Loucy (cell line): ENCODE measurements around the gene B3GALT6.

Experiments
- H2AFZ ChIP-seq: fragments of 200-600 bp; sonication (generic); 2 replicates; pipeline ENCODE4 v1.6.0; 2016; ENCODE audit warnings: antibody characterized with exemption, mild to moderate bottlenecking, low read length, moderate library complexity
- H3F3A ChIP-seq: fragments of 200-600 bp; 2 replicates; pipeline ENCODE4 v1.6.0; 2016; ENCODE audit warnings: antibody characterized with exemption, low read depth, mild to moderate bottlenecking
- H3K27me3 ChIP-seq: fragments of 200-600 bp; sonication (generic); 2 replicates; pipeline ENCODE4 v1.6.1; 2014; ENCODE audit warnings: low read length, mild to moderate bottlenecking; ENCODE audit not compliant: insufficient read depth, poor library complexity, severe bottlenecking
- H3K36me3 ChIP-seq: fragments of 200-600 bp; sonication (generic); 2 replicates; pipeline ENCODE4 v1.6.1; 2016; ENCODE audit warnings: low read length; ENCODE audit not compliant: insufficient read depth
- H3K4me1 ChIP-seq: fragments of 200-600 bp; sonication (generic); 2 replicates; pipeline ENCODE4 v1.5.1; 2014; ENCODE audit warnings: low read length, mild to moderate bottlenecking; ENCODE audit not compliant: insufficient read depth, poor library complexity, severe bottlenecking
- H3K4me2 ChIP-seq: fragments of 200-600 bp; sonication (generic); 2 replicates; pipeline ENCODE4 v1.6.0; 2014; ENCODE audit warnings: antibody characterized with exemption, low read length, low read depth, mild to moderate bottlenecking; ENCODE audit not compliant: poor library complexity, severe bottlenecking
- H3K4me3 ChIP-seq: fragments of 200-600 bp; sonication (generic); 2 replicates; pipeline ENCODE4 v1.5.1; 2014; ENCODE audit warnings: low read length, mild to moderate bottlenecking, mixed read lengths; ENCODE audit not compliant: poor library complexity, severe bottlenecking
- H3K79me2 ChIP-seq: fragments of 200-600 bp; sonication (generic); 2 replicates; pipeline ENCODE4 v1.6.1; 2014; ENCODE audit warnings: low read length; ENCODE audit not compliant: insufficient read depth
- H3K9ac ChIP-seq: fragments of 200-600 bp; sonication (generic); 2 replicates; pipeline ENCODE4 v1.6.0; 2014; ENCODE audit warnings: mild to moderate bottlenecking, low read depth, low read length, moderate library complexity; ENCODE audit not compliant: poor library complexity, severe bottlenecking
- H3K9me2 ChIP-seq: fragments of 200-600 bp; sonication (generic); replicated peaks from 2 replicates; pipeline ENCODE4 v1.6.1; 2016; ENCODE audit warnings: low read depth, low read length, mixed read lengths
- H3K9me3 ChIP-seq: fragments of 200-600 bp; sonication (generic); 2 replicates; pipeline ENCODE4 v1.6.1; 2014; ENCODE audit warnings: mild to moderate bottlenecking, antibody characterized with exemption, low read length, low read depth; ENCODE audit not compliant: insufficient read depth
- H4K20me1 ChIP-seq: fragments of 200-600 bp; sonication (generic); 2 replicates; pipeline ENCODE4 v1.6.0; 2014; ENCODE audit warnings: antibody characterized with exemption, low read length, mild to moderate bottlenecking; ENCODE audit not compliant: insufficient read depth, poor library complexity, severe bottlenecking
- CTCF ChIP-seq: fragments of 200-600 bp; sonication (generic); conservative IDR thresholded peaks from 2 replicates; pipeline ENCODE4 v1.5.1; 2014; ENCODE audit warnings: mild to moderate bottlenecking, antibody characterized with exemption, low read length
- EZH2phosphoT487 ChIP-seq: fragments of 200-600 bp; IDR thresholded peaks from 2 replicates; pipeline ENCODE4 v1.6.1; 2018; ENCODE audit warnings: antibody characterized with exemption, mild to moderate bottlenecking, moderate library complexity, borderline replicate concordance

Gene B3GALT6

DNA sequence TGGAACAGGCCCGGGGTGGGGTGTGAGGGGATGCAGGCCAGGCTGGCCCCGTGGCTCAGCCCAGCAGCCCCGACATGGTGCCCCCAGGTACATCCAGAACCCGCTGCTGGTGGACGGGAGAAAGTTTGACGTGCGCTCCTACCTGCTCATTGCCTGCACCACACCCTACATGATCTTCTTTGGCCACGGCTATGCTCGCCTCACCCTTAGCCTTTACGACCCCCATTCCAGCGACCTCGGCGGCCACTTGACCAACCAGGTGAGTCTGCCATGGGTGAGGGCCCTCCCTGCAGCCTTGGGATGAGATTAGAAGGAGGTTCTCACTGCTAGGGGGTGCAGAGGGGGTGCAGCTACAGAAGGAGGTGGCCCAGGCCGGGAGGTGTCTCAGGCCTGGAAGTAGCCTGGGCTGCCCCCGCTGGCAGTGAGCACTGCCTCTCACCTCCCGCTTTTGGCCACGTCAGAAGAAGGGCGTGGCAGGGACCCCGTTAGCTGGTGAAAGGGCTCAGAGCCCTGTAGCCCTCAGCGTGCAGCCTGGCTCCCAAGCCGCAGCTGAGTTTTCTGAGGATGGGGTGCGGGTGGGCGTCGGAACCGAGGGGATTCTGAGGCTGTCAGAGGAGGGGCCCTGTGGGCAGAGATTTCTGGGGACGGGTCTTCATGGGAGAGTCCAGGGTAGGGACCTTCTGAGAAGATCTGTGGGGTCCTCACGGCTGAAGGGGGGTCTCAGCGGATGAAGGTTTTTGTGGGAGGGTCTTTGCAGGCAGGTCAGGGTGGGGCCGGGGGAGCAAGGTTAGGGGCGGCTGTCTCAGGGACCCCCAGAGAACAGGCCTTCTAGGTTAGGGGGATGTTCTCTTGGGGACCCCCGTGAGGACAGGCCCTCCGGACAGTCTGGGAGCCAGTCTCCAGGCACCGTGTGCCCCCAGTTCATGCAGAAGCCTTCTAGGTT lies 47.9 kb upstream of the B3GALT6 start:
- no peaks in the 10 kb centered on the region for H3K4me1 ChIP-seq

DNA sequence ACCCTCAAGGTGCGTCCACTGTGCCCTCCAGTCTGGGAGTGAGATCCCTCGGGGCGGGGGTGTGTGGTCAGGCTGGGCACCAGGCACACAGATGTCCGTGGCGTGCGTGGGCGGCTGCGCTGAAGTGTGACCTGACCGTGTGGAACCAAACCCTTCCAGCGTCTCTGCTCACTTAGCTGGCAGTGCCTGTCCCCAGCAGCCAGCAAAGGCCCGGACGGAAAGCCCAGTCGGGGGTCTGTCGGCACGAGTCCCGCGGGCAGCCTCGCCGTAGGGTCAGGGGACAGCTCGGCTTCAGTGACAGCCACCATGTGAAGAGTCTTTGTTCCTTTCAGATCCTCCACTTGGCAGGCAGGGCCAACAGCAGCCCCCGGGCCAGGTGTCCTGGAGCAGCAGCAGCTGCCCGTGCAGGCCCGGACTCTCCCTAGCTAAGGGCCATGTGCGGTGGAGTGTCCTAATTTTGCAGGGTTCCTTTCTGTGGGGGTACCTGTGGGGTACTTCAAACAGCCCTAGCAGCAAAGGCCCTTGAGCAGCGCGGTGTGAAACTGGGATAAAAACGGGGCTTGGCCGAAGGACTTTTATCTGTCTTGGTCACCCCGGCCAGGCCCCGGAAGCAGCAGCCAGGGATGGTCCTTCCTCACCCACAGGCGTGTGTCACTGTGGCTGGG lies 46.8 kb upstream of the B3GALT6 start:
- H3K27me3 ChIP-seq, result no peaks in the 10 kb centered on the region

More for the DNA sequence above, 47.9 kb upstream of the B3GALT6 start:
- no peaks in the 10 kb centered on the region for H3K27me3 ChIP-seq
- no peaks in the 10 kb centered on the region for H3F3A ChIP-seq
- H3K4me3 ChIP-seq, result no peak overlapping the region
- no peaks in the 10 kb centered on the region for H3K36me3 ChIP-seq
- H4K20me1 ChIP-seq, result no peaks in the 10 kb centered on the region
- H3K9me2 ChIP-seq, result no peaks in the 10 kb centered on the region
- H3K9me3 ChIP-seq, result no peaks in the 10 kb centered on the region
- no peak for TF ChIP-seq CTCF
- no peak overlapping the region for H3K4me2 ChIP-seq
- no peaks in the 10 kb centered on the region for H3K79me2 ChIP-seq
- H3K9ac ChIP-seq, result no peak overlapping the region
- H2AFZ ChIP-seq, result no peak overlapping the region

GRCh38 chr1:1187938-1188337 lies 44.1 kb upstream of the B3GALT6 start:
- Histone ChIP-seq H3F3A (no peaks in the 10 kb centered on the region), H4K20me1 (no peaks in the 10 kb centered on the region), H3K79me2 (no peaks in the 10 kb centered on the region), H2AFZ (no peak overlapping the region), H3K9me2 (no peaks in the 10 kb centered on the region), H3K27me3 (no peaks in the 10 kb centered on the region), H3K36me3 (no peaks in the 10 kb centered on the region), H3K4me2 (no peak overlapping the region), H3K4me3 (no peak overlapping the region), H3K9ac (no peak overlapping the region), H3K9me3 (no peaks in the 10 kb centered on the region), H3K4me1 (no peaks in the 10 kb centered on the region)
- no peak for TF ChIP-seq CTCF
- TF ChIP-seq EZH2phosphoT487, result no peak

More for the DNA sequence above, 46.8 kb upstream of the B3GALT6 start:
- TF ChIP-seq EZH2phosphoT487 (no peak), CTCF (no peak)
- Histone ChIP-seq H3K9me2 (no peaks in the 10 kb centered on the region), H2AFZ (no peak overlapping the region), H3K9me3 (no peaks in the 10 kb centered on the region), H3K79me2 (no peaks in the 10 kb centered on the region), H3K4me3 (no peak overlapping the region), H3K4me1 (no peaks in the 10 kb centered on the region), H3F3A (no peaks in the 10 kb centered on the region), H3K9ac (no peak overlapping the region), H3K36me3 (no peaks in the 10 kb centered on the region), H4K20me1 (no peaks in the 10 kb centered on the region), H3K4me2 (no peak overlapping the region)
